OCI-LY3 (cell line): ENCODE data around the gene AVPR1B.

Experiments
- H2AFZ ChIP-seq: fragments of 200-600, 300-600 bp; shearing (Covaris generic); 2 replicates; pipeline ENCODE4 v1.6.0; 2014; ENCODE audit warnings: antibody characterized with exemption, low read depth, low read length
- H3K27ac ChIP-seq: fragments of 200-600, 300-600 bp; sonication (generic); 2 replicates; pipeline ENCODE4 v1.5.1; 2014; ENCODE audit warnings: mild to moderate bottlenecking, low read length, moderate library complexity, mixed read lengths
- H3K27me3 ChIP-seq: fragments of 200-600, 300-600 bp; sonication (generic); 2 replicates; pipeline ENCODE4 v1.6.1; 2014; ENCODE audit warnings: low read depth, low read length, mixed read lengths
- H3K36me3 ChIP-seq: fragments of 200-600, 300-600 bp; sonication (generic); replicated peaks from 2 replicates; pipeline ENCODE3; 2014; ENCODE audit warnings: low read depth, low read length, mixed read lengths
- H3K4me1 ChIP-seq: fragments of 300-600, 200-600 bp; sonication (generic); 2 replicates; pipeline ENCODE4 v1.6.1; 2014; ENCODE audit warnings: low read length, mixed read lengths
- H3K4me2 ChIP-seq: fragments of 200-600, 300-600 bp; sonication (generic); 2 replicates; pipeline ENCODE4 v1.6.1; 2014; ENCODE audit warnings: low read length, mixed read lengths
- H3K4me3 ChIP-seq: fragments of 300-600, 200-600 bp; sonication (generic); 2 replicates; pipeline ENCODE4 v1.5.1; 2014; ENCODE audit warnings: antibody characterized with exemption, mild to moderate bottlenecking, low read length, moderate library complexity
- H3K79me2 ChIP-seq: fragments of 300-600, 200-600 bp; shearing (Covaris generic); 2 replicates; pipeline ENCODE4 v1.6.1; 2014; ENCODE audit warnings: mild to moderate bottlenecking, low read length, mixed read lengths
- H3K9ac ChIP-seq: fragments of 300-600, 200-600 bp; shearing (Covaris generic); 2 replicates; pipeline ENCODE4 v1.6.0; 2014; ENCODE audit warnings: mild to moderate bottlenecking, low read length, moderate library complexity
- H3K9me3 ChIP-seq: fragments of 200-600, 300-600 bp; shearing (Covaris generic); 2 replicates; pipeline ENCODE4 v1.6.1; 2014; ENCODE audit warnings: low read length, mixed read lengths; ENCODE audit not compliant: insufficient read depth
- H4K20me1 ChIP-seq: fragments of 200-600, 300-600 bp; sonication (generic); 2 replicates; pipeline ENCODE4 v1.6.1; 2016; ENCODE audit warnings: low read length, mixed read lengths; ENCODE audit not compliant: insufficient read depth
- CTCF ChIP-seq: fragments of 200-600, 300-600 bp; sonication (generic); IDR thresholded peaks from 2 replicates; pipeline ENCODE4 v1.5.1; 2014; ENCODE audit warnings: antibody characterized with exemption, low read length, low read depth
- EZH2phosphoT487 ChIP-seq: fragments of 200-600 bp; shearing (Covaris generic); IDR thresholded peaks from 2 replicates; pipeline ENCODE4 v1.6.1; 2018; ENCODE audit warnings: antibody characterized with exemption, mixed run types, low read depth

Gene AVPR1B

GRCh38 chr1:206062464-206062863 is 54.7 kb downstream of the AVPR1B start:
- Histone ChIP-seq H4K20me1 (peaks cover 59% of the 10 kb centered on the region), H3K36me3 (peaks cover 67% of the 10 kb centered on the region), H3K27ac (peak overlapping the region; percentile 94), H3K9ac (peak overlapping the region; percentile 16; the same call in 1 of the 2 replicates), H3K4me1 (peaks cover 81% of the 10 kb centered on the region), H3K27me3 (no peaks in the 10 kb centered on the region), H3K4me2 (peak overlapping the region; percentile 35), H2AFZ (no peak overlapping the region), H3K9me3 (no peaks in the 10 kb centered on the region), H3K79me2 (peaks cover 84% of the 10 kb centered on the region), H3K4me3 (peak overlapping the region; percentile 19; the same call in 1 of the 2 replicates)
- no peak for TF ChIP-seq EZH2phosphoT487
- TF ChIP-seq CTCF: no peak

- H3K27me3 ChIP-seq: no peaks in the 10 kb centered on the region
These were observed 56.3 kb downstream of the AVPR1B start for GRCh38 chr1:206060844-206061243.

More at GRCh38 chr1:206060844-206061243, 56.3 kb downstream of the AVPR1B start:
- TF ChIP-seq EZH2phosphoT487: no peak
- TF ChIP-seq CTCF: no peak
- Histone ChIP-seq H3K79me2 (peaks cover 84% of the 10 kb centered on the region), H3K4me2 (peak overlapping the region; percentile 73), H3K27ac (peak overlapping the region; percentile 94), H3K4me1 (peaks cover 80% of the 10 kb centered on the region), H2AFZ (no peak overlapping the region), H3K4me3 (peak overlapping the region; percentile 60), H3K9me3 (no peaks in the 10 kb centered on the region), H4K20me1 (peaks cover 46% of the 10 kb centered on the region), H3K36me3 (peaks cover 70% of the 10 kb centered on the region), H3K9ac (peak overlapping the region; percentile 74)
